Ramos (cell line): ENCODE data around the gene MYCBP2.
"Not testable (repeated sequence)": the region's sequence is repeated elsewhere in the genome, so short reads cannot be mapped to it uniquely, and the experiment has no call there.

Source experiments
- in situ Hi-C: fragments of 300-500 bp; cut with MboI; formaldehyde crosslinking; loops from one replicate; pipeline ENCODE4 v1.14.3; 2022; ENCODE audit warnings: low sequenced_read_pairs; ENCODE audit not compliant: unreplicated experiment

MYCBP2 gene

DNA sequence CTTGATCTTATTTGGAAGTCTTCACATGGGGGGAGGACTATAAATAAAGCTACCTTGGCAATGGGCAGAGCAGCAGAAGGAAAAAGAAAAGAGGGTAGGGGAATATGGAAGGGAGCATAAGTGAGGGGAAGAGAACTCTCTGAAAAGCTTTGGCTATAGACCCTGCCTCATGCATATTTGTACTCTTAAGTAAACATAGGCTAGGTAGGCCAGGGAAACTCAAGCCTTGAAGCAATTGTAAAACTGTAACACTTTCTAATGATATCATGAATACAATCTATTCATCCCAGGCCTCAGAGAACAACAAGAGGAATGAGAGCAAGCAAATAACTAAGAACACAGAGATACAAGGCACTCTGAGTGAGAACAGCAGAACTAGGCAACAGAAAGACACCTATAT is 20.4 kb downstream of the MYCBP2 start:
- in situ Hi-C loops, result no loop called here

DNA sequence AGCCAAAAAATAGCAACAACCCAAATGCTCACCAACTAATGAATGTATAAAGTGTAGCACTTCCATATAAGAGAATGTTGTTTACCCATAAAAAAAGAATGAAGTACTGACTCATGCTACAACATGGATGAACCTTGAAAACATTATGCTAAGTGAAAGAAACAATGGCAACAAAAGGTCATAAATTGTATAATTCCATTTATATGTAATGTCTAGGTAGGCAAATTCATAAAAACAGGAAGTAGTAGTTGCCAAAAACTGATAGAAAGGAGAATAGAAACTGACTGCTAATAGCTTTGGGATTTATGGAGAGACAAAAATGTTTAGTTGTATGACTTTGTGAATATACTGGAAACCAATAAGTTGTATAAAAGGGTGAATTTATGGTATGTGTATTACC is 21.6 kb downstream of the MYCBP2 start:
- in situ Hi-C loops, result no loop called here

- in situ Hi-C loops, result no loop called here
Observed at GRCh38 chr13:77300176-77301037, 26.5 kb downstream of the MYCBP2 start.

GRCh38 chr13:77299587-77299986 is 27.3 kb downstream of the MYCBP2 start:
- in situ Hi-C loops, result no loop called here

DNA sequence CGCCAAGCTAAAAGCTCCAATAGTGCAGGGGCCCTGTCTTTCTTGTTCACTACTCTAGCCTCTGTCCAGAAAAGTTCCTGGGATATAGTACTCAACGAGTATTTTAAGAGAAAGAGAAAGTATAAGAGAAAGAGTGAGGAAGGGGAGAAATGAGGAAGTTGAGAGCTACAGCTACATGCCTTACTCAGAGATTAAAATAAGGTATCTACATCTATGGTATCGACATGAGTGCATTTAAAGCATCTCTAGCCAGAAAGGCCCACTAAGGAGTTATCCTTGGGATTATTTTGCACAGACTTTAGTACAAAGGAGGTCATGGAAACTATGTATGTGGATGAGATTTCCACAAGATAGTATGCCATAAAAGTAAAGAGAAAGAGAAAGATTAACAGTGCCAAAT is 28.5 kb downstream of the MYCBP2 start:
- in situ Hi-C loops, result no loop called here

DNA sequence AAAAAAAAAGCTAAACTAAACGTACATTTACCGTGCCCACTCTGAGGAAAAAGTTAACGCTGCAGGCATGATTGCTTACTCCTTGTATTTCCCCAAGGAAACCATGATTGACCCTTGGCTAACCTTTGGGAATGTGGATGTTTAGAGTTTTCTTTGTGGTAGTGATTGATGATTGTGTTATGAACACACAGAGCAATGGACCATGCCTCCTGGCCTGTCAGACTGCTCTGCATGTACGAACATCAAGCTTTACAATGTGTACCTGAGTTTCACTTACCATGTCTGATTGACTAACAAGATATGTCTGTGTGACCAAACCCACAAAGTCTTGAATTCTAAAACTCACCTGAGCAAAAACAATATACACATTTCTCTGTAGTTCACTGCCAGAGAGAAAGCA is 35.1 kb downstream of the MYCBP2 start:
- in situ Hi-C loops, result no loop called here

DNA sequence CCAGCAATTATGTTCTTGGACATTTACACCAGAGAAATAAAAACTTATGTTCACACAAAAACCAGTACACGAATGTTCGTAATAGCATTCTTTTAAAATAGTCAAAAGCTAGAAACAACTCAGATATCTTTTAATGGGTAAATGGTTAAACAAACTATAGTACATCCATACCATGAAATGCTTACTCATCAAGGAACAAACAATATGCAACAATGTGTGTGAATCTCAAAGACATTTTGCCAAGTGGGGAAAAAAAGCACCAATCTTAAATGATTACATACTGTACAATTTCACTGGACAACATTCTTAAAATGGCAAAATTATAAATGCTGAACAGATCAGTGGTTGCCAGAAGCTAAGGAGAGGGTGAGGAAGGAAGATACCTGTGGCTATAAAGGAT is 36.6 kb downstream of the MYCBP2 start:
- in situ Hi-C loops, result no loop called here

DNA sequence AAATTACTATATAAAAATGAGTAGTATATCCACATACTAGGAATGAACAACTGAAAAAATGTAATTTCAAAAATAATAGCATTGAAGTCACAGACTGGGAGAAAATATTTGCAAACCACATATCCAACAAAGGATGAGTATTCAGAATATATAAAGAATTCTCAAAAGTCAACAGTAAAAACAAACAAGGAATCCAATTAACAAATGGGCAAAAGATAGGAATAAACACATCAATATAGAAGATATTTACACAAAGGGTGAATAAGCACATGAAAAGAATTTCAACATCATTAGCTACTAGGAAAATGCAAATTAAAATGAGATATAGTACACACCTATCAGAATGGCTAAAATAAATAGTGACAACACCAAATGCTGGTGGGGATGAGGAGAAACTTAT is 37.0 kb downstream of the MYCBP2 start:
- in situ Hi-C loops, result no loop called here

GRCh38 chr13:77285632-77286031 is 41.3 kb downstream of the MYCBP2 start:
- in situ Hi-C loops, result not testable (repeated sequence)

DNA sequence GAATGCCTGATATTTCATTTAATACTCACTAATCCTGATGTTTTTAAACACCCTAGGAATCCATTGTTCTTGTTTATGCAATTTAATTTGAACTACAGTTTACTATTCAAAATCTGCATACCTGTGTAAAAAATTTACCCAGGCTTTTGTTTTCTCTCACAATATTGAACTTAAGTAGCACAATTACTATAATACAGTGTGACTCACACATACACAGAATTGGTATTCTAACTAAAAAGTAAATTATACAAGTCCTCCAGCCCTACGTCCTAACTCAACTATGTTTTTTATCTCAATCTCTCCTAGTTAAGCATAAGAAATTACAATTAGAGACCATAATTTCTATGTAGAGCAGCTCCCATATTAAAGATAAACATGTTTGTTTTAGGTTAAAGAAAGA is 41.8 kb downstream of the MYCBP2 start:
- in situ Hi-C loops, result no loop called here

DNA sequence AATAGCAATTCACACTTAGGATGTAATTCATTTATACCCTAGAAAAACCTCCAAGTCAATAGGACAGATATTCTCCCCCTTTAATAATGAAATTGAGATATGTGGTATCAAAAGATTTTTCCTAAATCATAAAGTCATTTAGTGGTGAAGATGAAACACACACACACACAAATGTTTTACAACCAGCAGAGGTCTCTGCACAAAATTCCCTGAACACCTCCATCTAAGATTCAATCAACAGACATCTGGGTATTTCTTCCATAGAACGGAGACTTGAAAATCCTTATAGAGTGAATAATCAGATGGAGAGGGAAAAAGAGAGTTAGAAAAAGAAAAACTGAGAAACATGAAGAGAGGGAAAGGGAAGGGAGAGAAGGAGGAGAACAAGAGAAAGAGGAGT is 52.8 kb downstream of the MYCBP2 start:
- in situ Hi-C loops, result no loop called here

DNA sequence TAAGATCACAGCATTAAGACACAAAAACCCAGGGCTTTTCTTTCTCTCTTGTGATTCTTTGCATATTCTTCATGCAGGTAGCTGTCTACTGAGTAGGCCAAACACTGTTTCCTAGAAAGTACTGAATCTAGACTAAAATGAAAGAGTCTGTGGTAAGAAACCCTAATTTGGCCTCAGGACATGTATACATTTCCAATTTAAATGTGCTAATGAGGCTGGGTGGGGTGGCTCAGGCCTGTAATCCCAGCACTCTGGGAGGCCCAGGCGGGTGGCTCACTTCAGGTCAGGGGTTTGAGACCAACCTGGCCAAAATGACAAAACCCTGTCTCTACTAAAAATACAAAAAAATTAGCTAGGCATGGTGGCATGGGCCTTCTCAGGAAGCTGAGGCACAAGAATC is 57.8 kb downstream of the MYCBP2 start:
- in situ Hi-C loops, result no loop called here

DNA sequence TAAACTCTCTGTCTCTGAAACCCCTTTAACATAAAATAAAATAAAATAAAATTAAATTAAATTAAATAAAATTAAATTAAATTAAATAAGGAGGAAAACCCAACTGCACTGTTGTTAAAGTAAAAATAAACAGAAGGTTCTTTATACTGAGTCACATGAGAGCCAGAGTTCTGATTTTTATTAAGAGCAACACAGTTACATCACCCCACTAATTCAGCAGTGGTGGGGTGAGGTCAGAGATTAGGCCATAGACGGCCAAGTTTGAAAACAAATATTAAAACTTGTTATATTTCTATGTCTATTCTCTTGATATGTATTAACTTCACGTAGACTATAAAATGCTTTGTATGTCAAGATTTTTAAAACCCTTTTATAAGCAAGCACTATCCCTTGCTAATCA is 59.5 kb downstream of the MYCBP2 start:
- in situ Hi-C loops, result no loop called here

DNA sequence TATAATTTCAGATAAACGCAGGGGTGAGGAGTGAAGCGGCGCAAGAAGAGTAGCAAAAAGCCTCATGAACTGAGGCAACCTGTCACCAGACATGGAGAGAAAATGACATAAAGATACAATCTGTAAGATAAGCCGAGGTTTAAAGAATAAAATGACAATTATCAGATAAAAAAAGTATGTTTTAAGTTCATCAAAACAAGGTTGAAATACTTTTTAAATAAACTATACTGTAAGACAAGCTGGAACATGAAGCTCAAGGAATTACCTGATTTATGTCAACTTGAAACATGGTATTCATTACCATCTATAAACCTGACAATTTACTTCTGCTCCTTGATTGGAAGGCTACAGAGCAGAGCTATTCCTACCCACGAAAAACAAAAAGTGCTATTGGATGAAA is 61.6 kb downstream of the MYCBP2 start:
- in situ Hi-C loops, result no loop called here

DNA sequence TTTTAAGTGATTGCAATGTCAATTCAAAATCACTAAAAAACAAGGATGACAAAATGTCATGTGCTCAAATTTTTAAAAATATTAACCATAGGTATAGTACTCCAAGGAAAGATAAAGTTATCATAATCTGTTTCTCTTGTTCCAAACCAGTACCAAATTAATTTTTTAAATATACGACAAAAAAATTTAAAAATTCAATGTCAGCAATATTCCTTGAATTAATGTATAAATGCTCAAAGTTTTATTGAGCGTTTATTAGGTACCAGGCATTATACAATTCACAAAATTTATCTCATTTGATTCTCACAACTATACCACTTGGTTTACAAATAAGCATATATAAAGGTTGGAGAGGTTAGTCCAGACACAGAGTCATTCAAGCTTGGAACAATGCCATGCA is 64.7 kb downstream of the MYCBP2 start:
- in situ Hi-C loops, result no loop called here

- in situ Hi-C loops, result no loop called here
Observed at GRCh38 chr13:77250975-77251374, 75.9 kb downstream of the MYCBP2 start.

DNA sequence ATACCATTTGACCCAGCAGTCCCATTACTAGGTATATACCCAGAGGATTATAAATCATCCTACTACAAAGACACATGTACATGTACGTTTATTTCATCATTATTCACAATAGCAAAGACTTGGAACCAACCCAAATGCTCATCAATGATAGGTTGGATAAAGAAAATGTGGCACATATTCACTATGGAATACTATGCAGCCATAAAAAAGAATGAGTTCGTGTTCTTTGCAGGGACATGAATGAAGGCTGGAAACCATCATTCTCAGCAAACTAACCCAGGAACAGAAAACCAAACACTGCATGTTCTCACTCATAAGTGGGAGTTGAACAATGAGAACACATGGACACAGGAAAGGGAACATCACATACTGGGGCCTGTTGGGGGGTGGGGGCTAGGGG is 81.7 kb downstream of the MYCBP2 start:
- in situ Hi-C loops, result not testable (repeated sequence)

- in situ Hi-C loops, result no loop called here
Observed at GRCh38 chr13:77239312-77239711, 87.6 kb downstream of the MYCBP2 start.

DNA sequence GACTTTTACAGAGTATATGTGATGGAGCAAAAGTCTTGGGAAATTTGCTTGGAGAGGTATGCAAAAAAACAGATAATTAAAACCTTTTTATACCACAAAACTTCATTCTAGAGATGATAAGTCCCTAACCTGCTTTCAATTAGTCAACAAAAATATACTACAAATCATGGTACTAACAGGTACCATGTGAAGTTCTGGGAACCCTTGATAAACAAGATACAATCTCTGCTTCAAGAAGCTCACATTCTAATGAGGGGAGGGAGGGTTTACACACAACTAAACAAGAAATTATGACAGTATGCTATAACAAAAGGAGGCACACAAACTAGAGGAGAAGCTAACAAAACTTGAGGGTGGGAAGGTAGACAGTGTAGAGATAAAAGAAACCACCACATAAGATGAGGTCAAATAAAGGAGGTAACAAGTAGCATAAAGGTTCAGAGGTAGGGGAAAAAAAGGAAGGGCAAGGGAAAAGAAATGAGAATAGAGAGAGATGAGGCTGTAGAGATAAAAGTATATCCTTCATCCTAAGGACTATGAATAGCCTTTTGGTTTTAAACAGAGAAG is 91.4 kb downstream of the MYCBP2 start:
- in situ Hi-C loops, result no loop called here

DNA sequence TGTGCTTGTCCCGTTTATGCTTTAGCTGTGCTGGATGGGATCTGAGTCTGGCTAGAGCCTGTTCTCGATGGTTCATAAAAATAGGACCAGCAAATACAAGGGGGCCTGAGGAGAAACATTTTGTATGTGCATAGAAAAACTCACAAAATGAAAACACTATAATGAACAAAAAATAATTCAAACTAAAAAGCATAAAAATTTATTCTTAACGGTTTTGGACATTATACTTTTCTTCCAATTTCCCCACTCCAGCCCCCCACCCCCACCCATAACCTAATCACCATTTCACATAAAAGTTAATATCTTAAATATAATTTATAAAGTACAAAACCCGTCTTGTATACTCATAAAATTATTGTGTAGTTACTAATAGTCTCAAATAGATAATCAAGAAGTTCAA is 93.7 kb downstream of the MYCBP2 start:
- in situ Hi-C loops, result no loop called here

DNA sequence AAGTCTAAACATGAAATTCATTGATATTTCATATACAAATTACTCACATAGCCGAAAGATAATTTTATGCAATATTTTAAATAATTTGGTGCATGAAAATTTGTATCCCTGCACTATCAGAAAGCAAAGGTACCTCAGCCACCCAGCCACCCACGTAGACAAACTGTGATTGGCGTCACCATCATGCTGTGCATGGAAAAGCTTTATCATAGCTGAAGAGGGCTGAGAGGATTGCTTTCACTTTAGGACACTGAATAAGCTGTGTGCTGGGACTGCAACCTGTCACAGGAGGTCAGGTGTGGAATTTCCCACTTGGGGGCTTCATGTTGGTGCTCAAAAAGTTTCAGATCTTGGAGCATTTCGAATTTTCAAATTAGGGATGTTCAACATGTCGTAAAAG is 96.3 kb downstream of the MYCBP2 start:
- in situ Hi-C loops, result no loop called here

DNA sequence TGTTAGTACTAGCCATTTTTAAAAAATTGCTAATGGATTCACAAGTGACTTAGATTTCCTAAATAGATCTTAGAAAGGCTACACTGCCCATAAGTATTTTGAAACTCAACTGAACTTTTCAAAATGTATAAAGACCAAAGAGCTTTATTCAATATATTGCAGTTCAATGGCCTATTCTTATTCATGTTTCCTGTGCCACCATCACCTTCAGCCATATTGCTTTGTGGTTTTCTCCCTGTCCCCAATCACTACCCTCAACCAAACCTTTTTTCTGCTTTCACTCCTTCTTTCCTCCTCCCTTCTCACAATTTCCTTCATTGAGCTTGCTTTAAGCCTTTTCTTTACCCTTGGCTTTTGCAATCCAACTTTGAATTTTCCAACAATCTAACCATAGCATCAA is 100.9 kb downstream of the MYCBP2 start:
- in situ Hi-C loops, result no loop called here
